Measurements from ENCODE around the gene PRRC1. TPM values are rescaled to one million over a fixed set of nuclear protein-coding genes. Genes with fewer than 3 reads are reported as not detected.

The PRRC1 gene
- total and polyA plus RNA-seq, 9 of the 15 experiments (the other 6 are each of a cell fraction or from before 2014, with no cell fraction given): 23.4 to 68.7 (median 43.9) TPM

DNA sequence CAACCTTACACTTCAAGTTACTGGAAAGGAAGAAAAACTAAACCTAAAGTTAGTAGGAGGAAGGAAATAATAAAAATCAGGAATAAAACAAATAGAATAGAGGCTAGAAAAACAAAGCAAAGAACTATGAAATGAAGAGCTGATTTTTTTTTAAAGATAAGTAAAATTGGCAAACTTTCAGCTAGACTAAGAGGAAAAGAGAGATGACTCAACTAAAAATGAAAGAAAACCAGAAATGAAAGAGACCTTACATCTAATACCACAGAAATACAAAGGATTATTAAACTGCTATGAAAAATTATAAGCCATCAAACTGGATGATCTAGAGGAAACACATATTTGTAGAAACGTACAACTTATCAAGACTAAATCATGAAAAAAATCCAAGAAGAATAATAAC is 60.0 kb downstream of the PRRC1 start:
- TF ChIP-seq ZNF316 (IDR thresholded peaks at IDR 0.05) (peak; percentile 22; the same call in 1 of the 2 replicates), ZNF717 (CRISPR knock-in tag; IDR thresholded peaks at IDR 0.05) (no peak)
- Histone ChIP-seq H3K36me3 (ENCODE audit: control insufficient read depth, insufficient read depth, low read length) (no peaks in the 10 kb centered on the region), H3K9ac (ENCODE audit: insufficient read depth in 1 of 2, low read depth in 2 of 2, low read length in 2 of 2) (no peak overlapping the region), H4K20me1 (replicated peaks; ENCODE audit: control insufficient read depth, insufficient read depth, low read length) (no peaks in the 10 kb centered on the region), H3K4me3 (no peak overlapping the region), H3K4me1 (replicated peaks in 1 of 2; ENCODE audit: control insufficient read depth in 2 of 2, insufficient read depth in 2 of 2, low read length in 2 of 2) (no peaks in the 10 kb centered on the region), H3K9me3 (replicated peaks; ENCODE audit: control insufficient read depth, insufficient read depth, low read depth, low read length) (0 out of 2 replicates have a peak, but pooled peaks cover 3% of the 10 kb centered on the region), H3K27me3 (ENCODE audit: control insufficient read depth in 2 of 2, insufficient read depth in 2 of 2, low read length in 2 of 2) (no peaks in the 10 kb centered on the region), H3K79me2 (ENCODE audit: control insufficient read depth, insufficient read depth, low read length) (no peaks in the 10 kb centered on the region), H2AFZ (ENCODE audit: low read depth, low read length) (no peak overlapping the region), H3K27ac (ENCODE audit: extremely low read depth, low read depth, low read length) (no peak overlapping the region), H3K9me1 (ENCODE audit: control insufficient read depth, insufficient read depth, low read length) (no peaks in the 10 kb centered on the region), H3K4me2 (ENCODE audit: insufficient read depth, low read length) (no peak overlapping the region)
- 0% methylated on average over 1 of the region's 1 CpG for WGBS (ENCODE audit: insufficient coverage, low coverage, missing lambda C conversion rate)
- in situ Hi-C loops (cut with MboI) (no loop called here), intact Hi-C loops (cut with micrococcal nuclease) (no loop called here)
- BruUV-seq (replicated peaks): no TSS peak
- CTCF ChIA-PET (ENCODE audit: low intra/inter-chr PET ratio): interaction anchor here (0.6 kb wide), 1 partner anchor 183 kb away, joined by 8 read pairs; no protein-coding TSS in a partner anchor
- POLR2A ChIA-PET: no interaction called here
- no peak for DNase-seq (ENCODE audit: extremely low read depth in 1 of 4, low spot score in 3 of 4)
- no peak for ATAC-seq
- FAIRE-seq: no peak

DNA sequence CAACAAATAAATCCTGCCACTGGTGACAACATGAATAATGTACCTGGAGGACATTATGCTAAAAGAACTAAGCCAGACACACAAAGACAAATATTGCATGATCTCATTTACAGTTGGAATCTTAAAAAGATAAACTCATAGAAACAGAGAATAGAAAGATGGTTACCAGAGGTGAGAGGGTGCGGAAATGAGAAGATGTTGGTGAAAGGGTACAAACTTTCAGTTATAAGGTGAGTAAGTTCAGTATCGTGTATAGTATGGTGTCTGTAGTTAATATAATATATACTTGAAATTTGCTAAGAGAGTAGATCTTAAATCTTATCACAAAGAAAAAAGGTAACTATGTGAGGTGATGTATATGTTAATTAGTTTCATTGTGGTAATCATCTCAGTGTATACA is 63.3 kb downstream of the PRRC1 start:
- Histone ChIP-seq H3K4me2 (ENCODE audit: insufficient read depth, low read length) (no peak overlapping the region), H3K9me1 (ENCODE audit: control insufficient read depth, insufficient read depth, low read length) (no peaks in the 10 kb centered on the region), H3K4me3 (no peak overlapping the region), H3K4me1 (replicated peaks in 1 of 2; ENCODE audit: control insufficient read depth in 2 of 2, insufficient read depth in 2 of 2, low read length in 2 of 2) (no peaks in the 10 kb centered on the region), H3K36me3 (ENCODE audit: control insufficient read depth, insufficient read depth, low read length) (no peaks in the 10 kb centered on the region), H3K9me3 (replicated peaks; ENCODE audit: control insufficient read depth, insufficient read depth, low read depth, low read length) (no peaks in the 10 kb centered on the region), H2AFZ (ENCODE audit: low read depth, low read length) (no peak overlapping the region), H3K79me2 (ENCODE audit: control insufficient read depth, insufficient read depth, low read length) (no peaks in the 10 kb centered on the region), H3K27ac (ENCODE audit: extremely low read depth, low read depth, low read length) (no peak overlapping the region), H3K9ac (ENCODE audit: insufficient read depth in 1 of 2, low read depth in 2 of 2, low read length in 2 of 2) (no peak overlapping the region), H3K27me3 (ENCODE audit: control insufficient read depth in 2 of 2, insufficient read depth in 2 of 2, low read length in 2 of 2) (no peaks in the 10 kb centered on the region), H4K20me1 (replicated peaks; ENCODE audit: control insufficient read depth, insufficient read depth, low read length) (no peaks in the 10 kb centered on the region)
- CTCF ChIA-PET (ENCODE audit: low intra/inter-chr PET ratio): no interaction called here
- 3% methylated on average over 2 of the region's 2 CpGs for WGBS (ENCODE audit: insufficient coverage, low coverage, missing lambda C conversion rate)
- POLR2A ChIA-PET: no interaction called here
- ATAC-seq: no peak
- no peak for DNase-seq (ENCODE audit: extremely low read depth in 1 of 4, low spot score in 3 of 4)
- in situ Hi-C loops (cut with MboI): no loop called here
- BruUV-seq (replicated peaks): no TSS peak
- intact Hi-C loops (cut with micrococcal nuclease): no loop called here
- FAIRE-seq: no peak
- TF ChIP-seq SREBF1 (IDR thresholded peaks at IDR 0.05; ENCODE audit: borderline replicate concordance, low read depth, low read length): no peak
- TF ChIP-seq, protein P1, sequence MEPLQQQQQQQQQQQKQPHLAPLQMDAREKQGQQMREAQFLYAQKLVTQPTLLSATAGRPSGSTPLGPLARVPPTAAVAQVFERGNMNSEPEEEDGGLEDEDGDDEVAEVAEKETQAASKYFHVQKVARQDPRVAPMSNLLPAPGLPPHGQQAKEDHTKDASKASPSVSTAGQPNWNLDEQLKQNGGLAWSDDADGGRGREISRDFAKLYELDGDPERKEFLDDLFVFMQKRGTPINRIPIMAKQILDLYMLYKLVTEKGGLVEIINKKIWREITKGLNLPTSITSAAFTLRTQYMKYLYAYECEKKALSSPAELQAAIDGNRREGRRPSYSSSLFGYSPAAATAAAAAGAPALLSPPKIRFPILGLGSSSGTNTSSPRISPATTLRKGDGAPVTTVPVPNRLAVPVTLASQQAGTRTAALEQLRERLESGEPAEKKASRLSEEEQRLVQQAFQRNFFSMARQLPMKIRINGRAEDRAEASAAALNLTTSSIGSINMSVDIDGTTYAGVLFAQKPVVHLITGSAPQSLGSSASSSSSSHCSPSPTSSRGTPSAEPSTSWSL (CRISPR knock-in tag; IDR thresholded peaks at IDR 0.05; ENCODE audit: borderline replicate concordance): no peak
- no peak for TF ChIP-seq TFAM (CRISPR knock-in tag; conservative IDR thresholded peaks at IDR 0.05)
- no peak for TF ChIP-seq RAD51 (IDR thresholded peaks at IDR 0.05; ENCODE audit: borderline replicate concordance, low read depth)
- no peak for TF ChIP-seq NFXL1 (CRISPR knock-in tag; IDR thresholded peaks at IDR 0.05)
- TF ChIP-seq GTF2F1 (IDR thresholded peaks at IDR 0.05; ENCODE audit: low read depth, low read length): no peak
- TF ChIP-seq, protein P2, sequence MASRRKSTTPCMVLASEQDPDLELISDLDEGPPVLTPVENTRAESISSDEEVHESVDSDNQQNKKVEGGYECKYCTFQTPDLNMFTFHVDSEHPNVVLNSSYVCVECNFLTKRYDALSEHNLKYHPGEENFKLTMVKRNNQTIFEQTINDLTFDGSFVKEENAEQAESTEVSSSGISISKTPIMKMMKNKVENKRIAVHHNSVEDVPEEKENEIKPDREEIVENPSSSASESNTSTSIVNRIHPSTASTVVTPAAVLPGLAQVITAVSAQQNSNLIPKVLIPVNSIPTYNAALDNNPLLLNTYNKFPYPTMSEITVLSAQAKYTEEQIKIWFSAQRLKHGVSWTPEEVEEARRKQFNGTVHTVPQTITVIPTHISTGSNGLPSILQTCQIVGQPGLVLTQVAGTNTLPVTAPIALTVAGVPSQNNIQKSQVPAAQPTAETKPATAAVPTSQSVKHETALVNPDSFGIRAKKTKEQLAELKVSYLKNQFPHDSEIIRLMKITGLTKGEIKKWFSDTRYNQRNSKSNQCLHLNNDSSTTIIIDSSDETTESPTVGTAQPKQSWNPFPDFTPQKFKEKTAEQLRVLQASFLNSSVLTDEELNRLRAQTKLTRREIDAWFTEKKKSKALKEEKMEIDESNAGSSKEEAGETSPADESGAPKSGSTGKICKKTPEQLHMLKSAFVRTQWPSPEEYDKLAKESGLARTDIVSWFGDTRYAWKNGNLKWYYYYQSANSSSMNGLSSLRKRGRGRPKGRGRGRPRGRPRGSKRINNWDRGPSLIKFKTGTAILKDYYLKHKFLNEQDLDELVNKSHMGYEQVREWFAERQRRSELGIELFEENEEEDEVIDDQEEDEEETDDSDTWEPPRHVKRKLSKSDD (conservative IDR thresholded peaks at IDR 0.05; ENCODE audit: low read length): no peak
- TF ChIP-seq, protein P3, sequence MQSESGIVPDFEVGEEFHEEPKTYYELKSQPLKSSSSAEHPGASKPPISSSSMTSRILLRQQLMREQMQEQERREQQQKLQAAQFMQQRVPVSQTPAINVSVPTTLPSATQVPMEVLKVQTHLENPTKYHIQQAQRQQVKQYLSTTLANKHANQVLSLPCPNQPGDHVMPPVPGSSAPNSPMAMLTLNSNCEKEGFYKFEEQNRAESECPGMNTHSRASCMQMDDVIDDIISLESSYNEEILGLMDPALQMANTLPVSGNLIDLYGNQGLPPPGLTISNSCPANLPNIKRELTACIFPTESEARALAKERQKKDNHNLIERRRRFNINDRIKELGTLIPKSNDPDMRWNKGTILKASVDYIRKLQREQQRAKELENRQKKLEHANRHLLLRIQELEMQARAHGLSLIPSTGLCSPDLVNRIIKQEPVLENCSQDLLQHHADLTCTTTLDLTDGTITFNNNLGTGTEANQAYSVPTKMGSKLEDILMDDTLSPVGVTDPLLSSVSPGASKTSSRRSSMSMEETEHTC (IDR thresholded peaks at IDR 0.05): no peak
- TF ChIP-seq PTRF (tag; IDR thresholded peaks at IDR 0.05): no peak
- no peak for TF ChIP-seq ZFX (CRISPR knock-in tag; IDR thresholded peaks at IDR 0.05)

Data from K562 (cell line).